K562 (cell line): ENCODE measurements around the gene IL25. TPM values are rescaled to one million over a fixed set of nuclear protein-coding genes. Genes with fewer than 3 reads are reported as not detected.

ENCODE experiments used
- ATAC-seq: fragments of 200-7000 bp; cut with Tn5 transposase; 3 replicates; pipeline ENCODE4 v1.9.1; 2020; ENCODE audit warnings: moderate library complexity
- BruUV-seq: library from RNA; stranded (reverse); fragments of 400-500 nt; replicated peaks from 2 replicates; lab custom pipeline; 2021; lab: Mats Ljungman, UMichigan
- CTCF ChIA-PET: fragments of 300-600 bp; formaldehyde crosslinking; extraction: SDS; loops from one replicate; lab custom pipeline; 2021; ENCODE audit warnings: low intra/inter-chr PET ratio; lab: Yijun Ruan, JAX
- POLR2A ChIA-PET: fragments of 300-600, 350-650 bp; sonication (Branson Sonifier 250); formaldehyde crosslinking; extraction: SDS; loops from one replicate; lab custom pipeline; 2021; ENCODE audit warnings: antibody characterized with exemption, inconsistent platforms; lab: Yijun Ruan, JAX
- DNase-seq, 4 experiments: peaks; one replicate each; pipeline versions ENCODE4 v3.0.0 to v3.0.0-alpha.2; 2011 to 2018; ENCODE audit warnings: low spot score in 3 of 4, mixed read lengths in 3 of 4; ENCODE audit errors: extremely low read depth in 1 of 4
- FAIRE-seq: peaks from 2 replicates; lab custom pipeline; 2011; peaks lifted over from hg19 to GRCh38; lab: Jason Lieb, UNC
- H2AFZ ChIP-seq: 2 replicates; pipeline ENCODE4 v1.6.0; 2011; ENCODE audit warnings: low read depth, low read length, control low read depth, inconsistent platforms
- H3K27ac ChIP-seq: fragments of 200-600 bp; 3 replicates; pipeline ENCODE4 v1.8.0; 2011; ENCODE audit warnings: low read depth, mild to moderate bottlenecking, control low read depth, inconsistent platforms, low read length, moderate library complexity, mixed read lengths; ENCODE audit errors: extremely low read depth
- H3K27me3 ChIP-seq, 2 experiments: fragments of 300-600 bp in 1 of 2; 2 replicates in 1 of 2; 3 replicates in 1 of 2; pipeline versions ENCODE4 v1.6.0 to v1.8.0; 2011; ENCODE audit warnings: inconsistent platforms in 2 of 2, low read length in 2 of 2, mild to moderate bottlenecking in 1 of 2, mixed read lengths in 1 of 2, moderate library complexity in 1 of 2; ENCODE audit not compliant: control insufficient read depth in 2 of 2, insufficient read depth in 2 of 2
- H3K36me3 ChIP-seq: fragments of 300-600 bp; 3 replicates; pipeline ENCODE4 v1.8.0; 2011; ENCODE audit warnings: mild to moderate bottlenecking, low read length, inconsistent platforms; ENCODE audit not compliant: control insufficient read depth, insufficient read depth
- H3K4me1 ChIP-seq, 2 experiments: fragments of 200-600 bp in 1 of 2; replicated peaks in 1 of 2; 2 replicates in 1 of 2; 3 replicates in 1 of 2; pipeline versions ENCODE4 v1.5.1 to v1.8.0; 2011; ENCODE audit warnings: inconsistent platforms in 2 of 2, low read length in 2 of 2, mild to moderate bottlenecking in 1 of 2, mixed read lengths in 1 of 2, moderate library complexity in 1 of 2; ENCODE audit not compliant: control insufficient read depth in 2 of 2, insufficient read depth in 2 of 2
- H3K4me2 ChIP-seq: 2 replicates; pipeline ENCODE4 v1.6.1; 2011; ENCODE audit warnings: low read length, control low read depth, inconsistent platforms, mixed read lengths; ENCODE audit not compliant: insufficient read depth
- H3K4me3 ChIP-seq: fragments of 200-600 bp; sonication (generic), shearing (Covaris generic); 2 replicates; pipeline ENCODE4 v1.5.1; 2016; ENCODE audit warnings: control low read depth, inconsistent platforms
- H3K79me2 ChIP-seq: fragments of 200-600 bp; 3 replicates; pipeline ENCODE4 v1.8.0; 2011; ENCODE audit warnings: low read length, inconsistent platforms; ENCODE audit not compliant: control insufficient read depth, insufficient read depth
- H3K9ac ChIP-seq, 2 experiments: 2 replicates each; pipeline versions ENCODE4 v1.6.0 to v1.6.1; 2011; ENCODE audit warnings: low read depth in 2 of 2, low read length in 2 of 2, control low read depth in 1 of 2, inconsistent platforms in 1 of 2, mild to moderate bottlenecking in 1 of 2, mixed read lengths in 1 of 2; ENCODE audit not compliant: insufficient read depth in 1 of 2
- H3K9me1 ChIP-seq: one replicate; pipeline ENCODE4 v1.6.0; 2011; ENCODE audit warnings: inconsistent platforms, mild to moderate bottlenecking, low read length, moderate library complexity; ENCODE audit not compliant: control insufficient read depth, insufficient read depth
- H3K9me3 ChIP-seq: replicated peaks from 2 replicates; pipeline ENCODE4 v1.5.1; 2011; ENCODE audit warnings: low read depth, low read length, inconsistent platforms; ENCODE audit not compliant: control insufficient read depth, insufficient read depth
- H4K20me1 ChIP-seq: replicated peaks from 2 replicates; pipeline ENCODE4 v1.6.1; 2011; ENCODE audit warnings: low read length, inconsistent platforms, mixed read lengths; ENCODE audit not compliant: control insufficient read depth, insufficient read depth
- E2F3 ChIP-seq: fragments of 250-450 bp; sonication (Bioruptor Pico); IDR thresholded peaks from 2 replicates; pipeline ENCODE4 v1.4.0; 2020; ENCODE audit warnings: mild to moderate bottlenecking
- GTF2F1 ChIP-seq: IDR thresholded peaks from 2 replicates; pipeline ENCODE4 v1.6.1; 2011; ENCODE audit warnings: low read depth, low read length, improper control_type of control experiment
- ILF3 ChIP-seq: fragments of 450-650 bp; IDR thresholded peaks from 2 replicates; pipeline ENCODE4 v1.6.1; 2018; ENCODE audit warnings: antibody characterized with exemption, mild to moderate bottlenecking, moderate library complexity, borderline replicate concordance
- KAT8 ChIP-seq: fragments of 450-650 bp; IDR thresholded peaks from 2 replicates; pipeline ENCODE4 v1.6.1; 2016; ENCODE audit warnings: low read depth, mild to moderate bottlenecking
- PML ChIP-seq: IDR thresholded peaks from 2 replicates; pipeline ENCODE4 v1.6.1; 2012; ENCODE audit warnings: low read length, inconsistent platforms
- RB1 ChIP-seq: fragments of 450-650 bp; IDR thresholded peaks from 2 replicates; pipeline ENCODE4 v1.6.1; 2017; ENCODE audit warnings: low read depth, mild to moderate bottlenecking
- TEAD4 ChIP-seq, 2 experiments: sonication (generic) in 1 of 2; formaldehyde crosslinking in 1 of 2; IDR thresholded peaks; 2 replicates each; pipeline versions ENCODE4 v1.6.1 to v1.8.0; 2012 to 2022; ENCODE audit warnings: borderline replicate concordance in 1 of 2, inconsistent platforms in 1 of 2, low read length in 1 of 2, mild to moderate bottlenecking in 1 of 2, missing genetic modification reagents in 1 of 2
- WGBS: fragments of 100-300 bp; shearing (Covaris generic); methylation state at CpG from one replicate; pipeline ENCODE4 v1.1.6; 2016; ENCODE audit warnings: low coverage, mixed read lengths; ENCODE audit not compliant: insufficient coverage; ENCODE audit errors: missing lambda C conversion rate; 5-methylcytosine and 5-hydroxymethylcytosine counted together
- in situ Hi-C: fragments of 300-500 bp; cut with MboI; formaldehyde crosslinking; loops from 4 replicates; pipeline ENCODE4 v1.15.0; 2018; ENCODE audit warnings: inconsistent platforms, mixed read lengths
- intact Hi-C: fragments of 100-400 bp; cut with micrococcal nuclease; formaldehyde crosslinking; loops from 2 replicates; pipeline ENCODE4 v1.14.2; 2022
- polyA plus RNA-seq, 8 experiments: library from polyadenylated mRNA; depleted of rRNA in 4 of 8; stranded (reverse) in 5 of 8; unstranded in 3 of 8; fragments of >200 nt; fragmentation: Nextera tagmentation in 2 of 8; fragmentation: Illumina TruSeq in 1 of 8; extraction: Ambion mirVana in 2 of 8; extraction: Trizol in 1 of 8; gene quantifications; 2 replicates each; pipeline versions ENCODE4 v1.2.1 to v1.2.3, GENCODE V29; 2011 to 2014; ENCODE audit warnings: inconsistent platforms in 1 of 8, missing spikeins in 1 of 8
- total RNA-seq, 7 experiments: library from RNA; depleted of rRNA in 6 of 7; stranded (reverse); fragments of >200 nt in 6 of 7; fragmentation: Illumina TruSeq in 2 of 7; extraction: Trizol in 2 of 7; gene quantifications; 2 replicates each; pipeline versions ENCODE4 v1.2.1 to v1.2.3, GENCODE V29; 2011 to 2021; ENCODE audit warnings: low replicate concordance in 1 of 7
- TF ChIP-seq, protein P1 (sequence below): fragments of 250-450 bp; sonication (Bioruptor Pico); IDR thresholded peaks from 2 replicates; pipeline ENCODE4 v1.8.0; 2022; ENCODE audit warnings: moderate library complexity, mild to moderate bottlenecking, inconsistent platforms
- TF ChIP-seq, protein P2 (sequence below), 2 experiments: fragments of 450-650 bp in 1 of 2; sonication (generic) in 1 of 2; formaldehyde crosslinking; conservative IDR thresholded peaks; 2 replicates each; pipeline versions ENCODE4 v1.4.0 to v1.8.1; 2020 to 2022; ENCODE audit warnings: mild to moderate bottlenecking in 1 of 2, missing genetic modification reagents in 1 of 2
- TF ChIP-seq, protein P3 (sequence below): sonication (generic); formaldehyde crosslinking; IDR thresholded peaks from 2 replicates; pipeline ENCODE4 v1.8.1; 2022; ENCODE audit warnings: missing genetic modification reagents

IL25 gene
- total and polyA plus RNA-seq, 9 of the 15 experiments (the other 6 are each of a cell fraction or from before 2014, with no cell fraction given), result not detected

DNA sequence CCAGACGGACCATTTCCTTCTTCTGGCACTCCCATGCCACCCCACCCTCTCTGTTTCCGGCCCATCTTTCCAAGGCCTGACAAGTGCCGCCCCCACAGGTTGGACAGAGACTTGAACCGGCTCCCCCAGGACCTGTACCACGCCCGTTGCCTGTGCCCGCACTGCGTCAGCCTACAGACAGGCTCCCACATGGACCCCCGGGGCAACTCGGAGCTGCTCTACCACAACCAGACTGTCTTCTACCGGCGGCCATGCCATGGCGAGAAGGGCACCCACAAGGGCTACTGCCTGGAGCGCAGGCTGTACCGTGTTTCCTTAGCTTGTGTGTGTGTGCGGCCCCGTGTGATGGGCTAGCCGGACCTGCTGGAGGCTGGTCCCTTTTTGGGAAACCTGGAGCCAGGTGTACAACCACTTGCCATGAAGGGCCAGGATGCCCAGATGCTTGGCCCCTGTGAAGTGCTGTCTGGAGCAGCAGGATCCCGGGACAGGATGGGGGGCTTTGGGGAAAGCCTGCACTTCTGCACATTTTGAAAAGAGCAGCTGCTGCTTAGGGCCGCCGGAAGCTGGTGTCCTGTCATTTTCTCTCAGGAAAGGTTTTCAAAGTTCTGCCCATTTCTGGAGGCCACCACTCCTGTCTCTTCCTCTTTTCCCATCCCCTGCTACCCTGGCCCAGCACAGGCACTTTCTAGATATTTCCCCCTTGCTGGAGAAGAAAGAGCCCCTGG lies 3.1 kb downstream of the IL25 start:
- no peak overlapping the region for H3K27ac ChIP-seq
- in situ Hi-C loops (no loop called here), intact Hi-C loops (no loop called here)
- H2AFZ ChIP-seq, result peak overlapping the region; percentile 24; the same call in 1 of the 2 replicates
- ChIA-PET POLR2A (interaction anchor here (1.3 kb wide), 1 partner anchor 10 kb away, joined by 5 read pairs; no protein-coding TSS in a partner anchor), CTCF (interaction anchor here (0.9 kb wide), 1 partner anchor 255 kb away, joined by 3 read pairs; no protein-coding TSS in a partner anchor)
- no peaks in the 10 kb centered on the region for H3K9me1 ChIP-seq
- no peaks in the 10 kb centered on the region for H3K79me2 ChIP-seq
- no TSS peak for BruUV-seq
- peaks cover 0 to 14% of the 10 kb centered on the region in 2 experiments; a peak in 2 of 5 replicates for H3K4me1 ChIP-seq
- no peak overlapping the region for H3K4me2 ChIP-seq
- no peaks in the 10 kb centered on the region for H3K36me3 ChIP-seq
- ATAC-seq (peak; percentile 58; the same call in 2 of the 3 replicates), FAIRE-seq (no peak), DNase-seq (peak in 2 of 4 experiments; percentile 7 to 19)
- no peak overlapping the region for H3K9ac ChIP-seq
- whole genome bisulfite sequencing, result 27% methylated on average over 10 of the region's 21 CpGs
- no peaks in the 10 kb centered on the region; the same call in 1 of the 2 replicates for H4K20me1 ChIP-seq
- peaks cover 2 to 49% of the 10 kb centered on the region in 2 experiments; a peak in 3 of 5 replicates for H3K27me3 ChIP-seq
- no peak overlapping the region for H3K4me3 ChIP-seq
- TF ChIP-seq ILF3 (no peak), KAT8 (no peak), PML (no peak), GTF2F1 (no peak), RB1 (no peak), E2F3 (CRISPR knock-in tag) (no peak), TEAD4 (IDR thresholded peaks at IDR 0.05; ENCODE audit: low read length) (no peak), TEAD4 (CRISPR knock-in tag; IDR thresholded peaks at IDR 0.05; ENCODE audit: borderline replicate concordance) (no peak)
- TF ChIP-seq, protein P1, sequence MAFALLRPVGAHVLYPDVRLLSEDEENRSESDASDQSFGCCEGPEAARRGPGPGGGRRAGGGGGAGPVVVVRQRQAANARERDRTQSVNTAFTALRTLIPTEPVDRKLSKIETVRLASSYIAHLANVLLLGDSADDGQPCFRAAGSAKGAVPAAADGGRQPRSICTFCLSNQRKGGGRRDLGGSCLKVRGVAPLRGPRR (CRISPR knock-in tag), result no peak
- TF ChIP-seq, protein P2, sequence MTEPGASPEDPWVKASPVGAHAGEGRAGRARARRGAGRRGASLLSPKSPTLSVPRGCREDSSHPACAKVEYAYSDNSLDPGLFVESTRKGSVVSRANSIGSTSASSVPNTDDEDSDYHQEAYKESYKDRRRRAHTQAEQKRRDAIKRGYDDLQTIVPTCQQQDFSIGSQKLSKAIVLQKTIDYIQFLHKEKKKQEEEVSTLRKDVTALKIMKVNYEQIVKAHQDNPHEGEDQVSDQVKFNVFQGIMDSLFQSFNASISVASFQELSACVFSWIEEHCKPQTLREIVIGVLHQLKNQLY (CRISPR knock-in tag; conservative IDR thresholded peaks at IDR 0.05), result no peak
- TF ChIP-seq, protein P3, sequence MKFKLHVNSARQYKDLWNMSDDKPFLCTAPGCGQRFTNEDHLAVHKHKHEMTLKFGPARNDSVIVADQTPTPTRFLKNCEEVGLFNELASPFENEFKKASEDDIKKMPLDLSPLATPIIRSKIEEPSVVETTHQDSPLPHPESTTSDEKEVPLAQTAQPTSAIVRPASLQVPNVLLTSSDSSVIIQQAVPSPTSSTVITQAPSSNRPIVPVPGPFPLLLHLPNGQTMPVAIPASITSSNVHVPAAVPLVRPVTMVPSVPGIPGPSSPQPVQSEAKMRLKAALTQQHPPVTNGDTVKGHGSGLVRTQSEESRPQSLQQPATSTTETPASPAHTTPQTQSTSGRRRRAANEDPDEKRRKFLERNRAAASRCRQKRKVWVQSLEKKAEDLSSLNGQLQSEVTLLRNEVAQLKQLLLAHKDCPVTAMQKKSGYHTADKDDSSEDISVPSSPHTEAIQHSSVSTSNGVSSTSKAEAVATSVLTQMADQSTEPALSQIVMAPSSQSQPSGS (CRISPR knock-in tag), result no peak
- H3K9me3 ChIP-seq, result no peaks in the 10 kb centered on the region
